Endothelial cell of umbilical vein (primary cell): Measurements from ENCODE around the gene GNAO1. TPM values are rescaled to one million over a fixed set of nuclear protein-coding genes. Genes with fewer than 3 reads are reported as not detected.

Experiments used
- BruUV-seq: library from RNA; stranded (reverse); fragments of 400-500 nt; replicated peaks from 2 replicates; lab custom pipeline; 2021; lab: Mats Ljungman, UMichigan
- CTCF ChIA-PET: fragments of 300-600, 350-600 bp; sonication (Branson Sonifier 250); formaldehyde crosslinking; loops from one replicate; lab custom pipeline; 2021; ENCODE audit warnings: antibody characterized with exemption, inconsistent platforms; lab: Charles Lee
- POLR2A ChIA-PET: fragments of 300-600, 350-600 bp; sonication (Branson Sonifier 250); formaldehyde crosslinking; loops from one replicate; lab custom pipeline; 2021; ENCODE audit warnings: antibody characterized with exemption, inconsistent platforms; lab: Charles Lee
- DNase-seq: peaks from one replicate; pipeline ENCODE4 v3.0.0-alpha.2; 2011; ENCODE audit warnings: low read depth, low spot score
- FAIRE-seq: peaks from 2 replicates; lab custom pipeline; 2011; peaks lifted over from hg19 to GRCh38; lab: Jason Lieb, UNC
- H2AFZ ChIP-seq: 2 replicates; pipeline ENCODE4 v1.6.0; 2012; ENCODE audit warnings: low read depth, low read length, control low read depth, inconsistent platforms
- H3K27ac ChIP-seq: 2 replicates; pipeline ENCODE4 v1.5.1; 2011; ENCODE audit warnings: low read depth, mild to moderate bottlenecking, control low read depth, low read length, moderate library complexity; ENCODE audit not compliant: insufficient read depth
- H3K27me3 ChIP-seq, 2 experiments: 2 replicates each; pipeline versions ENCODE4 v1.6.0 to v1.6.1; 2011; ENCODE audit warnings: low read length in 2 of 2, mixed read lengths in 1 of 2; ENCODE audit not compliant: control insufficient read depth in 2 of 2, insufficient read depth in 2 of 2
- H3K36me3 ChIP-seq, 2 experiments: 2 replicates in 1 of 2; 3 replicates in 1 of 2; pipeline ENCODE4 v1.5.1; 2011; ENCODE audit warnings: low read length in 2 of 2, mild to moderate bottlenecking in 1 of 2, moderate library complexity in 1 of 2; ENCODE audit not compliant: control insufficient read depth in 2 of 2, insufficient read depth in 2 of 2; ENCODE audit errors: extremely low read depth in 1 of 2
- H3K4me1 ChIP-seq: 3 replicates; pipeline ENCODE4 v1.5.1; 2011; ENCODE audit warnings: mild to moderate bottlenecking, low read length; ENCODE audit not compliant: control insufficient read depth, insufficient read depth; ENCODE audit errors: extremely low read depth
- H3K4me2 ChIP-seq: 2 replicates; pipeline ENCODE4 v1.6.1; 2011; ENCODE audit warnings: low read length, control low read depth, mixed read lengths; ENCODE audit not compliant: insufficient read depth
- H3K4me3 ChIP-seq, 3 experiments: fragments of 200-600 bp in 1 of 3; sonication (generic), shearing (Covaris generic) in 1 of 3; replicated peaks in 1 of 3; 2 replicates each; pipeline ENCODE4 v1.5.1; 2011 to 2016; ENCODE audit warnings: control low read depth in 3 of 3, low read length in 3 of 3, mild to moderate bottlenecking in 2 of 3, inconsistent platforms in 1 of 3, low read depth in 1 of 3, moderate library complexity in 1 of 3; ENCODE audit not compliant: insufficient read depth in 1 of 3
- H3K79me2 ChIP-seq: 2 replicates; pipeline ENCODE4 v1.6.0; 2012; ENCODE audit warnings: low read length, inconsistent platforms; ENCODE audit not compliant: control insufficient read depth, insufficient read depth
- H3K9ac ChIP-seq: replicated peaks from 2 replicates; pipeline ENCODE3; 2011; ENCODE audit warnings: low read length, control low read depth; ENCODE audit not compliant: insufficient read depth; ENCODE audit errors: extremely low read depth
- H3K9me1 ChIP-seq: replicated peaks from 3 replicates; pipeline ENCODE4 v1.6.0; 2011; ENCODE audit warnings: mild to moderate bottlenecking, low read length; ENCODE audit not compliant: control insufficient read depth, insufficient read depth; ENCODE audit errors: extremely low read depth
- H3K9me3 ChIP-seq: replicated peaks from 2 replicates; pipeline ENCODE4 v1.5.1; 2012; ENCODE audit warnings: low read length, inconsistent platforms; ENCODE audit not compliant: control insufficient read depth, insufficient read depth
- H4K20me1 ChIP-seq: replicated peaks from 2 replicates; pipeline ENCODE3; 2011; ENCODE audit warnings: mild to moderate bottlenecking, low read length; ENCODE audit not compliant: control insufficient read depth, insufficient read depth; ENCODE audit errors: extremely low read depth
- EZH2 ChIP-seq: IDR thresholded peaks from 2 replicates; pipeline ENCODE4 v1.6.1; 2012; ENCODE audit warnings: borderline replicate concordance, low read depth, mild to moderate bottlenecking, moderate library complexity, low read length, inconsistent platforms; ENCODE audit not compliant: severe bottlenecking
- FOS ChIP-seq: IDR thresholded peaks from 2 replicates; pipeline ENCODE4 v1.6.1; 2011; ENCODE audit warnings: mild to moderate bottlenecking, low read length, moderate library complexity, borderline replicate concordance; ENCODE audit not compliant: insufficient read depth
- GATA2 ChIP-seq: IDR thresholded peaks from 2 replicates; pipeline ENCODE4 v1.7.0; 2011; ENCODE audit warnings: low read depth, mild to moderate bottlenecking, moderate library complexity, mixed read lengths, low read length; ENCODE audit not compliant: insufficient read length, insufficient read depth
- JUN ChIP-seq: IDR thresholded peaks from 2 replicates; pipeline ENCODE4 v1.6.1; 2011; ENCODE audit warnings: borderline replicate concordance, low read depth; ENCODE audit not compliant: insufficient read length, insufficient read depth
- MYC ChIP-seq: IDR thresholded peaks from one replicate; pipeline ENCODE4 v1.6.1; 2011; ENCODE audit warnings: mild to moderate bottlenecking, low read depth, low read length
- POLR2A ChIP-seq: IDR thresholded peaks from 2 replicates; pipeline ENCODE4 v1.6.1; 2012; ENCODE audit warnings: low read depth, mild to moderate bottlenecking, control low read depth, low read length
- POLR2AphosphoS5 ChIP-seq: IDR thresholded peaks from 2 replicates; pipeline ENCODE4 v1.6.1; 2012; ENCODE audit warnings: low read depth, mild to moderate bottlenecking, control low read depth, low read length, moderate library complexity; ENCODE audit not compliant: insufficient read depth
- dilution Hi-C: fragments of 300-500 bp; cut with MboI; formaldehyde crosslinking; loops from one replicate; pipeline ENCODE4 v1.15.0; 2019; ENCODE audit warnings: low sequenced_read_pairs; ENCODE audit not compliant: extremely low pct_ligation_motif_present
- intact Hi-C: fragments of 100-400 bp; cut with micrococcal nuclease; formaldehyde crosslinking; loops from one replicate; pipeline ENCODE4 v1.10.0; 2022
- polyA plus RNA-seq, 4 experiments: library from polyadenylated mRNA; depleted of rRNA in 3 of 4; stranded (reverse) in 3 of 4; unstranded in 1 of 4; fragments of >200 nt; gene quantifications; 2 replicates each; pipeline versions ENCODE4 v1.2.1 to v1.2.3, GENCODE V29; 2011 to 2012; ENCODE audit warnings: missing spikeins in 1 of 4
- total RNA-seq: library from RNA; stranded (reverse); gene quantifications from 2 replicates; pipeline ENCODE4 v1.2.3, GENCODE V29; 2021
- TF ChIP-seq, protein P1 (sequence below): IDR thresholded peaks from 2 replicates; pipeline ENCODE4 v1.6.1; 2011; ENCODE audit not compliant: insufficient read depth, insufficient read length
- TF ChIP-seq, protein P2 (sequence below), 2 donors: IDR thresholded peaks; 1 replicate in 1 of 2; 2 replicates in 1 of 2; pipeline ENCODE4 v1.5.1; 2011; ENCODE audit warnings: low read length in 2 of 2, mild to moderate bottlenecking in 2 of 2, moderate library complexity in 2 of 2, control low read depth in 1 of 2, inconsistent platforms in 1 of 2, low read depth in 1 of 2; ENCODE audit not compliant: insufficient read depth in 1 of 2; ENCODE audit errors: extremely low read depth in 1 of 2

The GNAO1 gene
- total and polyA plus RNA-seq, 2 donors (not counting 3 experiments of a cell fraction or from before 2014, with no cell fraction given) = not detected

GRCh38 chr16:56183266-56183665 lies 8.0 kb upstream of the GNAO1 start:
- Histone ChIP-seq H3K9ac (no peak overlapping the region), H3K4me3 (no peak overlapping the region), H4K20me1 (no peaks in the 10 kb centered on the region), H3K4me2 (no peak overlapping the region), H3K36me3 (no peaks in the 10 kb centered on the region), H3K9me1 (no peaks in the 10 kb centered on the region), H3K27ac (no peak overlapping the region), H3K4me1 (no peaks in the 10 kb centered on the region), H3K79me2 (no peaks in the 10 kb centered on the region), H3K27me3 (peaks cover 0 to 2% of the 10 kb centered on the region in 2 experiments), H3K9me3 (no peaks in the 10 kb centered on the region), H2AFZ (no peak overlapping the region)
- BruUV-seq = no TSS peak
- TF ChIP-seq POLR2AphosphoS5 = no peak
- TF ChIP-seq POLR2A = no peak
- TF ChIP-seq MYC = no peak
- dilution Hi-C loops = no loop called here
- intact Hi-C loops = no loop called here
- CTCF ChIA-PET = no interaction called here
- POLR2A ChIA-PET = no interaction called here
- no peak for FAIRE-seq
- no peak for DNase-seq

- no peak for DNase-seq
- H2AFZ ChIP-seq = peak overlapping the region; percentile 77
- peaks cover 53 to 63% of the 10 kb centered on the region in 2 experiments for H3K27me3 ChIP-seq
- no peak for FAIRE-seq
- H4K20me1 ChIP-seq = no peaks in the 10 kb centered on the region
- intact Hi-C loops (loop anchor here (10.0 kb wide), 1 partner anchor 125 kb away; no protein-coding TSS in a partner anchor), dilution Hi-C loops (no loop called here)
- H3K79me2 ChIP-seq = no peaks in the 10 kb centered on the region
- H3K36me3 ChIP-seq = no peaks in the 10 kb centered on the region
- no peaks in the 10 kb centered on the region for H3K9me3 ChIP-seq
- BruUV-seq = no TSS peak
- no peak overlapping the region for H3K27ac ChIP-seq
- no peak for TF ChIP-seq GATA2
- no peak for TF ChIP-seq EZH2
- TF ChIP-seq JUN = no peak
- no peak for TF ChIP-seq MYC
- TF ChIP-seq FOS = no peak
- TF ChIP-seq, protein P1, sequence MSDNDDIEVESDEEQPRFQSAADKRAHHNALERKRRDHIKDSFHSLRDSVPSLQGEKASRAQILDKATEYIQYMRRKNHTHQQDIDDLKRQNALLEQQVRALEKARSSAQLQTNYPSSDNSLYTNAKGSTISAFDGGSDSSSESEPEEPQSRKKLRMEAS = no peak
- TF ChIP-seq, protein P2, sequence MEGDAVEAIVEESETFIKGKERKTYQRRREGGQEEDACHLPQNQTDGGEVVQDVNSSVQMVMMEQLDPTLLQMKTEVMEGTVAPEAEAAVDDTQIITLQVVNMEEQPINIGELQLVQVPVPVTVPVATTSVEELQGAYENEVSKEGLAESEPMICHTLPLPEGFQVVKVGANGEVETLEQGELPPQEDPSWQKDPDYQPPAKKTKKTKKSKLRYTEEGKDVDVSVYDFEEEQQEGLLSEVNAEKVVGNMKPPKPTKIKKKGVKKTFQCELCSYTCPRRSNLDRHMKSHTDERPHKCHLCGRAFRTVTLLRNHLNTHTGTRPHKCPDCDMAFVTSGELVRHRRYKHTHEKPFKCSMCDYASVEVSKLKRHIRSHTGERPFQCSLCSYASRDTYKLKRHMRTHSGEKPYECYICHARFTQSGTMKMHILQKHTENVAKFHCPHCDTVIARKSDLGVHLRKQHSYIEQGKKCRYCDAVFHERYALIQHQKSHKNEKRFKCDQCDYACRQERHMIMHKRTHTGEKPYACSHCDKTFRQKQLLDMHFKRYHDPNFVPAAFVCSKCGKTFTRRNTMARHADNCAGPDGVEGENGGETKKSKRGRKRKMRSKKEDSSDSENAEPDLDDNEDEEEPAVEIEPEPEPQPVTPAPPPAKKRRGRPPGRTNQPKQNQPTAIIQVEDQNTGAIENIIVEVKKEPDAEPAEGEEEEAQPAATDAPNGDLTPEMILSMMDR (IDR thresholded peaks at IDR 0.05; ENCODE audit: extremely low read depth in 1 of 2, insufficient read depth in 1 of 2, low read depth in 1 of 2, low read length in 2 of 2) = no peak
- no peak for TF ChIP-seq POLR2AphosphoS5
- TF ChIP-seq POLR2A = no peak
- CTCF ChIA-PET = no interaction called here
- POLR2A ChIA-PET = no interaction called here
- peak overlapping the region; percentile 52 for H3K4me2 ChIP-seq
- peak overlapping the region in 1 of 3 experiments; percentile 39 for H3K4me3 ChIP-seq
- no peaks in the 10 kb centered on the region for H3K9me1 ChIP-seq
- H3K9ac ChIP-seq = no peak overlapping the region
- peaks cover 4% of the 10 kb centered on the region for H3K4me1 ChIP-seq
Observed at GRCh38 chr16:56190048-56190676, 1.1 kb upstream of the GNAO1 start.
